H1 (cell line): ENCODE data around the gene KRTDAP. TPM values are rescaled to one million over a fixed set of nuclear protein-coding genes. Genes with fewer than 3 reads are reported as not detected.

ENCODE experiments used
- CTCF ChIP-seq, 3 experiments: IDR thresholded peaks; 1 replicate in 2 of 3; 2 replicates in 1 of 3; pipeline versions ENCODE4 v1.5.1 to v1.6.1; 2011; ENCODE audit warnings: low read length in 3 of 3, mild to moderate bottlenecking in 3 of 3, inconsistent platforms in 2 of 3, low read depth in 1 of 3, moderate library complexity in 1 of 3; ENCODE audit not compliant: insufficient read depth in 1 of 3; ENCODE audit errors: control extremely low read depth in 1 of 3
- FOSL1 ChIP-seq: IDR thresholded peaks from 2 replicates; pipeline ENCODE4 v1.6.1; 2011; ENCODE audit warnings: mild to moderate bottlenecking, low read depth, low read length, moderate library complexity; ENCODE audit not compliant: insufficient read depth
- KDM4A ChIP-seq: IDR thresholded peaks from one replicate; pipeline ENCODE4 v1.7.1; 2012; ENCODE audit warnings: low read depth, mild to moderate bottlenecking, moderate library complexity, low read length, inconsistent platforms; ENCODE audit not compliant: severe bottlenecking
- RBBP5 ChIP-seq: IDR thresholded peaks from 2 replicates; pipeline ENCODE4 v1.7.1; 2012; ENCODE audit warnings: low read depth, mild to moderate bottlenecking, inconsistent platforms, low read length, moderate library complexity, borderline replicate concordance
- SP4 ChIP-seq: IDR thresholded peaks from 2 replicates; pipeline ENCODE4 v1.6.1; 2012; ENCODE audit warnings: low read length, inconsistent platforms
- USF2 ChIP-seq: IDR thresholded peaks from 2 replicates; pipeline ENCODE4 v1.6.1; 2011; ENCODE audit warnings: low read length, improper control_type of control experiment
- polyA plus RNA-seq, 7 experiments: library from polyadenylated mRNA; depleted of rRNA in 3 of 7; stranded (reverse) in 5 of 7; unstranded in 2 of 7; fragments of >200 nt in 5 of 7; fragments of 200-250 nt in 2 of 7; gene quantifications; 1 replicate in 5 of 7; 2 replicates in 1 of 7; 4 replicates in 1 of 7; pipeline versions ENCODE4 v1.2.1 to v1.2.3, GENCODE V29; 2011 to 2013; ENCODE audit warnings: missing spikeins in 2 of 7, mixed read lengths in 2 of 7
- total RNA-seq: library from RNA; stranded (reverse); fragmentation: NEBNext Ultra II Directional; extraction: Animal tissue kit (Norgen Biotek cat#: 25700); gene quantifications from 2 replicates; pipeline ENCODE4 v1.2.1, GENCODE V29; 2021

The KRTDAP gene
- total and polyA plus RNA-seq, 2 of the 8 experiments (the other 6 are each of a cell fraction or from before 2014, with no cell fraction given) = 0.69 to 0.88 TPM

- no peak for TF ChIP-seq CTCF (IDR thresholded peaks at IDR 0.05; ENCODE audit: control extremely low read depth in 1 of 3, insufficient read depth in 1 of 3, low read depth in 1 of 3, low read length in 3 of 3)
- TF ChIP-seq KDM4A = no peak
- no peak for TF ChIP-seq FOSL1
- no peak for TF ChIP-seq SP4
- TF ChIP-seq USF2 = no peak
- TF ChIP-seq RBBP5 = no peak
- TF ChIP-seq, all 59 proteins: peak for 0
Measured at GRCh38 chr19:35447606-35448469, 42.4 kb downstream of the KRTDAP start, which contains the start of gene FFAR2 (continued).
